GM20000 (cell line): ENCODE results near the gene GNAQ.

ENCODE experiments used
- DNase-seq: peaks from one replicate; pipeline ENCODE4 v3.0.0; 2012; ENCODE audit warnings: low spot score
- TF ChIP-seq, protein P1 (sequence below): IDR thresholded peaks from 2 replicates; pipeline ENCODE4 v1.5.1; 2012; ENCODE audit warnings: mild to moderate bottlenecking, control low read depth; ENCODE audit errors: extremely low read depth, missing control alignments

The GNAQ gene

GRCh38 chr9:77954013-77954665, 77.5 kb downstream of the GNAQ start:
- TF ChIP-seq, protein P1, sequence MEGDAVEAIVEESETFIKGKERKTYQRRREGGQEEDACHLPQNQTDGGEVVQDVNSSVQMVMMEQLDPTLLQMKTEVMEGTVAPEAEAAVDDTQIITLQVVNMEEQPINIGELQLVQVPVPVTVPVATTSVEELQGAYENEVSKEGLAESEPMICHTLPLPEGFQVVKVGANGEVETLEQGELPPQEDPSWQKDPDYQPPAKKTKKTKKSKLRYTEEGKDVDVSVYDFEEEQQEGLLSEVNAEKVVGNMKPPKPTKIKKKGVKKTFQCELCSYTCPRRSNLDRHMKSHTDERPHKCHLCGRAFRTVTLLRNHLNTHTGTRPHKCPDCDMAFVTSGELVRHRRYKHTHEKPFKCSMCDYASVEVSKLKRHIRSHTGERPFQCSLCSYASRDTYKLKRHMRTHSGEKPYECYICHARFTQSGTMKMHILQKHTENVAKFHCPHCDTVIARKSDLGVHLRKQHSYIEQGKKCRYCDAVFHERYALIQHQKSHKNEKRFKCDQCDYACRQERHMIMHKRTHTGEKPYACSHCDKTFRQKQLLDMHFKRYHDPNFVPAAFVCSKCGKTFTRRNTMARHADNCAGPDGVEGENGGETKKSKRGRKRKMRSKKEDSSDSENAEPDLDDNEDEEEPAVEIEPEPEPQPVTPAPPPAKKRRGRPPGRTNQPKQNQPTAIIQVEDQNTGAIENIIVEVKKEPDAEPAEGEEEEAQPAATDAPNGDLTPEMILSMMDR: no peak
- DNase-seq: no peak

DNA sequence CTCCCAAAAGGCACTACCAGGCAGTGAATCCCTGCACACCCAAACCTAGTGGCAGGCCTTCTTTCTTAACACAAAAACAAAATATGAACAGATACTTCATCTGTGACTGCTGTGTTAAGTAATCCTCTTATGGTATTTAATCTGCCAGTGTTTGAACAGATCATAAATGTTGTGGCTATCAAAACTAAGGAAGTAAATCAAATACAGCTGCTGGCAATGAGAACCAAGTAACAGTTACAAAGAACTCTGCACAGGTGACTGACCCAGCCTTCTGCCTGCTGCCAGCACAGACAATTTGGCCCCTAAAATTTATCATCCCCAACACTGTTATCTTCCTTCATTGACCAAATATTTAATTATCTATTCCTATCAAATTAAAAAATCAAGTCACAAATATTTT, 78.0 kb downstream of the GNAQ start:
- no peak for DNase-seq
- TF ChIP-seq, protein P1: no peak

DNA sequence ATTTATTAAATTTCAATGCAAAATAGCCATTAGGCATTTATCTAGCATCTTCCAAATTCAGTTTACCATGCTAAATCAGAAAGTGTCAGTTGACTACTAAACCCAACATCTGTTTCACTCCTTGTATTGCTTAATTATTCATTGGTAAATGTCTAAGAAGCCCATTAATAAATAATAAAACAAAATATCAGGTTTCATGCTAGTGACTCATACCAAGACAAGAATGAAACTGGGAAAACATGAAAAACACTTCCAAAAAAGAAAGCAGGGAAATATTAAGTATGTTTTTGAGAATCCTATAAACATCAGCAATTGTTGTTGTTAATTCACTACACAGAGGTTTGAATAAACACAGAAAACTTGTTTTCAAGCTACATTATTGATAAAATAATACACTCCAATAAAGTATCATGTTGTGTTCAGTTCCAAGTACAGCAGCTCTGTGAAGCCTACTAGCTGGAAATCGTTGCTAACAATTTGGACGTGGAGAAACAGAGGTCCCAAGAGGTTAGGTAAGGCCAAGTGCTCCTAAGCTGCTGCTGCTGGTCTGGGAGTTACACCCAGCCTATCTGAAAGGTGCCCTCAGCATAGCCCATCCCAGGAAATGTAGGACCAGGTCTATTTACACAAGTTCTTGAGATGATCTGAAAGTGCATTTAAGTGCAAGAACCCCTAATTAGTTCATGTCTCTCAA, 78.8 kb downstream of the GNAQ start:
- no peak for DNase-seq
- TF ChIP-seq, protein P1: no peak

DNA sequence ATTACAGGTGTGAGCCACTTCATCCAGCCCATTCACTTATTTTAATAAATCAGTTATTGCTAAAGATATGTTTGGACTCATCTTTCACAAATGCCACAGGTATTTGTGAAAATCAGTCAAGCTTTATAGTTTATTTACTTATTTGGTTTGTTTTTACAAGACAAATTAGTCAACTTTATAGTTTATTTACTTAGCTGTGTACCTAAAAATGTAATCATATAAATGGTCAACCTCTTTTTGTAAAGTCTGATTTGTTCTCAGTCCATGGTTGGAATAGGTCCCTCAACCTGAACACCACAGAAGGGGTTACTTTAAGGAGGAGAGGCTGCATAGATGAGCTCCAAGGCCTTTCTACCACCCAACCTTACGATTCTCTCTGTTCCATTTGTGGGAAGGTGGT, 80.2 kb downstream of the GNAQ start:
- TF ChIP-seq, protein P1: no peak

DNA sequence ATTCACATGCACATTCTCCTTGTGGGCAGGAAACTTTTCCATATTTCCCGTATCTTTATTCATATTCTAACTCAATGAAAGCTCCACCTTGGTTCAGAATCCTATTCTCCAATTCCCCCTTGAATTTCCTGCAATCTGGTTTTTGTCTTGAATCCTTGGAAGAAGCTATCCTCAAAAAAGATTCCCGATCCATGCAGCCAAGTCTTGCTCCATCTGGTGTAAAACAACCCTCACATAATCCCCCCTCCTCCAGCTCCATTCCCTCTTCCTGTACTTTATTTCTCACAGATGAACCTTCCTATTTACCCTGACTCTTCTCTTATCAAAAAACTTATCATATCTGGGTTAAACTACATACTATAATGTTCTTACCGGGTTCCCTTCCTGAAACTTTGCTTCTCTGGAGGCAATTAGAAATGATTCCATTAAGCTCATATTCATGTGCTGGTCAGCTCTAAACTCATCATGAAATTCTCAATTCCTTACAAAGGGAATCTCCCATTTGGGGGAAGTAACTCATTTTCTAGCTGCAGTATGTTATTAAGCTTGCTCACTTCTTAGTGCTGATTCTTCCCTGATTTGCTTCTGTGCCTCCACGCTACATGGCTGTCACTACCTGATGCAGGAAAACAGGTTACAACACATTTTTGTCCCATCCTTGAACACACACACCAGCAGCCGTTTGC, 81.7 kb downstream of the GNAQ start:
- no peak for DNase-seq
- TF ChIP-seq, protein P1: no peak

More for the DNA sequence above, 80.2 kb downstream of the GNAQ start:
- DNase-seq: no peak

DNA sequence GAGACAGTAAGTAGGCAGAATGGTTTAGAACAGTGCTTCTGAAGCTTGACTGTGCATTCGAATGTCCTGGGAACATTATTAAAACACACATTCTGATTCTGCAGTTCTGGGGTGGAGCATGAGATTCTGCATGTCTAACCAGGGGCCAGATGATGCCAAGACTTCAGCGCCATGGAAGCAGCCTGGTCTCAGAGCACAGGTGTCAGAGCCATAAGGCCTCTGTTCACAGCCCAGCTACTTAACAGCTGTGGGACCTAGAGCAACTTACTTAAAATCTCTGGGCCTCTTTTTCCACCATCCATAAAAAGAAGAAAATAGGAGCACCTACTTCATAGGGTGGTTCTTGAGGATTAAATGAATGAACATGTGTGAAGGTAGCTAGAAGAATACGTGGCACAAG, 84.0 kb downstream of the GNAQ start:
- no peak for DNase-seq

More for the DNA sequence above, 84.0 kb downstream of the GNAQ start:
- TF ChIP-seq, protein P1: no peak
